Measurements from ENCODE around the gene TSPAN33. TPM values are rescaled to one million over a fixed set of nuclear protein-coding genes. Genes with fewer than 3 reads are reported as not detected.
A peak's percentile ranks its signal among the peaks of the same experiment; 100 is the strongest.

Gene TSPAN33, protein sequence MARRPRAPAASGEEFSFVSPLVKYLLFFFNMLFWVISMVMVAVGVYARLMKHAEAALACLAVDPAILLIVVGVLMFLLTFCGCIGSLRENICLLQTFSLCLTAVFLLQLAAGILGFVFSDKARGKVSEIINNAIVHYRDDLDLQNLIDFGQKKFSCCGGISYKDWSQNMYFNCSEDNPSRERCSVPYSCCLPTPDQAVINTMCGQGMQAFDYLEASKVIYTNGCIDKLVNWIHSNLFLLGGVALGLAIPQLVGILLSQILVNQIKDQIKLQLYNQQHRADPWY
- polyA plus RNA-seq (2013, experiment 1 of 2), result 0.43 TPM
- 0.40 TPM for polyA plus RNA-seq (2013, experiment 2 of 2)

GRCh38 chr7:129144095-129144833 lies at the start of gene TSPAN33:
TSS of gene TSPAN33 (plus strand) at chr7:129144707. CDS start at chr7:129144981, 274 bp downstream.
- H3K9ac ChIP-seq (ENCODE audit: low read length), result no peak within 1 kb of the TSS
- no peak within 1 kb of the TSS for H2AK5ac ChIP-seq (ENCODE audit: low read length, severe bottlenecking)
- peak within 1 kb of the TSS; percentile 85 for H3K4me2 ChIP-seq (ENCODE audit: low read length, poor library complexity, severe bottlenecking)
- H2BK12ac ChIP-seq (ENCODE audit: low read length in 2 of 2), result no peak within 1 kb of the TSS
- H2BK5ac ChIP-seq (ENCODE audit: low read depth, low read length, poor library complexity, severe bottlenecking), result no peak within 1 kb of the TSS
- H3K14ac ChIP-seq (ENCODE audit: low read length in 2 of 2), result no peak within 1 kb of the TSS
- H3K27ac ChIP-seq (ENCODE audit: low read length, poor library complexity, severe bottlenecking), result no peak within 1 kb of the TSS
- H4K91ac ChIP-seq (ENCODE audit: low read length), result no peak within 1 kb of the TSS
- H3K18ac ChIP-seq (ENCODE audit: low read depth in 1 of 2, low read length in 2 of 2), result no peak within 1 kb of the TSS
- 4% methylated on average over 23 of the region's 43 CpGs for WGBS
- no peaks in the 10 kb centered on the region for H3K36me3 ChIP-seq (ENCODE audit: control insufficient read depth in 1 of 2, insufficient read depth in 2 of 2, low read depth in 1 of 2, low read length in 2 of 2)
- peak within 1 kb of the TSS; percentile 66 for H2AFZ ChIP-seq (ENCODE audit: low read depth, low read length)
- peak within 1 kb of the TSS; percentile 60 to 61 for H3K4me3 ChIP-seq (ENCODE audit: insufficient read depth in 1 of 2, low read depth in 1 of 2, low read length in 2 of 2)
- peak; percentile 75 for DNase-seq
- H3K23ac ChIP-seq (ENCODE audit: low read length in 2 of 2), result peak within 1 kb of the TSS in 1 of 2 experiments; percentile 30
- H3K4me1 ChIP-seq (ENCODE audit: control insufficient read depth, insufficient read depth, low read depth, low read length), result peaks cover 14% of the 10 kb centered on the region
- H3K79me1 ChIP-seq (replicated peaks; ENCODE audit: low read length, poor library complexity, severe bottlenecking), result peaks cover 2% of the 10 kb centered on the region
- H2BK15ac ChIP-seq (ENCODE audit: low read depth, poor library complexity, severe bottlenecking), result no peak within 1 kb of the TSS
- H4K8ac ChIP-seq (ENCODE audit: low read length), result no peak within 1 kb of the TSS
- no peak within 1 kb of the TSS for H3K4ac ChIP-seq (ENCODE audit: low read depth in 1 of 2, low read length in 2 of 2)
- H3K9me3 ChIP-seq (ENCODE audit: control insufficient read depth, low read length), result no peaks in the 10 kb centered on the region
- H3K27me3 ChIP-seq (ENCODE audit: control insufficient read depth in 1 of 2, insufficient read depth in 1 of 2, low read length in 2 of 2), result peaks cover 49 to 74% of the 10 kb centered on the region in 2 experiments
- H2BK120ac ChIP-seq (ENCODE audit: low read depth, low read length), result no peak within 1 kb of the TSS

- Histone ChIP-seq H2BK15ac (ENCODE audit: low read depth, poor library complexity, severe bottlenecking) (no peak overlapping the region), H3K9me3 (ENCODE audit: control insufficient read depth, low read length) (no peaks in the 10 kb centered on the region), H2BK5ac (ENCODE audit: low read depth, low read length, poor library complexity, severe bottlenecking) (no peak overlapping the region), H3K4me2 (ENCODE audit: low read length, poor library complexity, severe bottlenecking) (no peak overlapping the region), H3K27ac (ENCODE audit: low read length, poor library complexity, severe bottlenecking) (no peak overlapping the region), H2AK5ac (ENCODE audit: low read length, severe bottlenecking) (no peak overlapping the region), H3K79me1 (replicated peaks; ENCODE audit: low read length, poor library complexity, severe bottlenecking) (no peaks in the 10 kb centered on the region), H4K8ac (ENCODE audit: low read length) (no peak overlapping the region), H3K4ac (ENCODE audit: low read depth in 1 of 2, low read length in 2 of 2) (no peak overlapping the region), H2BK120ac (ENCODE audit: low read depth, low read length) (no peak overlapping the region), H3K9ac (ENCODE audit: low read length) (no peak overlapping the region), H2BK12ac (ENCODE audit: low read length in 2 of 2) (no peak overlapping the region), H3K36me3 (ENCODE audit: control insufficient read depth in 1 of 2, insufficient read depth in 2 of 2, low read depth in 1 of 2, low read length in 2 of 2) (no peaks in the 10 kb centered on the region), H3K4me1 (ENCODE audit: control insufficient read depth, insufficient read depth, low read depth, low read length) (peaks cover 2% of the 10 kb centered on the region), H3K23ac (ENCODE audit: low read length in 2 of 2) (no peak overlapping the region), H4K91ac (ENCODE audit: low read length) (no peak overlapping the region), H3K27me3 (ENCODE audit: control insufficient read depth in 1 of 2, insufficient read depth in 1 of 2, low read length in 2 of 2) (peaks cover 0 to 35% of the 10 kb centered on the region in 2 experiments), H3K14ac (ENCODE audit: low read length in 2 of 2) (no peak overlapping the region), H3K18ac (ENCODE audit: low read depth in 1 of 2, low read length in 2 of 2) (no peak overlapping the region), H2AFZ (ENCODE audit: low read depth, low read length) (no peak overlapping the region), H3K4me3 (ENCODE audit: insufficient read depth in 1 of 2, low read depth in 1 of 2, low read length in 2 of 2) (no peak overlapping the region)
- WGBS, result 92% methylated on average over 6 of the region's 6 CpGs
- DNase-seq, result no peak
Measured at GRCh38 chr7:129095258-129095657, 49.2 kb upstream of the TSPAN33 start.

DNA sequence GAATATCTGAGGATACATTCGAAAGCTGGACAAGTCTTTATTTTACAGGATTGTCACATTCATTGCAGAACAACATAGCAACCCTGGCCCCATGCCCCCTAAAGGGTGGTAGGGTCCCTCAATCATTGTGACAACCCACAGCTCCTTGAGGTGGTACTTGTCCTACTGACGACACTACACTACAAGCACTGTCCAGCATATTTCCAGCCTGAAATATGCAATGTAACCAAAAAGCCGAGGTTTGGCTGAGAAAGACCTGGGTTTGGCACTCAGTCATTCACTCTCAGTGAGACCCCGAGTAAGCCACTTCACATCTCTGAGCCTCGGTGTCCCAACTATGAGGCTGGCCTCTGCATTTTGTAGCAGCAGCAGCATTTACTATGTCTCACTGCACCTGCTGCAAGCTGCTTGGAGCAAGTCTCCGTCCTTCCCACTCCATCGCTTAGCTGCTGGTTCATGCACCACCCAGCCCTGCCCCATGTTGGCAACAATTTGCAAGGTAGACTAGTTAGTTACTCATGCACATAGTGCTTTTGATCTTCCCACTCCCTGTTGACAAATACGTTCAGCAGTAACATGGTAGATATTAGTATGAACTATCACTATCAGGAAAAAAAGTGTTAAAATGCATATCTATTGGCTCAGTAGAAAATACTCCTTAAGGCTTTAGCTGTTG lies 46.0 kb upstream of the TSPAN33 start:
- no peak overlapping the region for H2BK12ac ChIP-seq (ENCODE audit: low read length in 2 of 2)
- H3K14ac ChIP-seq (ENCODE audit: low read length in 2 of 2), result no peak overlapping the region
- no peak overlapping the region for H2AFZ ChIP-seq (ENCODE audit: low read depth, low read length)
- H3K36me3 ChIP-seq (ENCODE audit: control insufficient read depth in 1 of 2, insufficient read depth in 2 of 2, low read depth in 1 of 2, low read length in 2 of 2), result no peaks in the 10 kb centered on the region
- H3K18ac ChIP-seq (ENCODE audit: low read depth in 1 of 2, low read length in 2 of 2), result no peak overlapping the region
- no peaks in the 10 kb centered on the region for H3K9me3 ChIP-seq (ENCODE audit: control insufficient read depth, low read length)
- no peak for DNase-seq
- no peak overlapping the region for H3K9ac ChIP-seq (ENCODE audit: low read length)
- no peak overlapping the region for H2AK5ac ChIP-seq (ENCODE audit: low read length, severe bottlenecking)
- no peak overlapping the region for H4K91ac ChIP-seq (ENCODE audit: low read length)
- no peak overlapping the region for H3K4me2 ChIP-seq (ENCODE audit: low read length, poor library complexity, severe bottlenecking)
- 77% methylated on average over 7 of the region's 8 CpGs for WGBS
- peaks cover 0 to 31% of the 10 kb centered on the region in 2 experiments for H3K27me3 ChIP-seq (ENCODE audit: control insufficient read depth in 1 of 2, insufficient read depth in 1 of 2, low read length in 2 of 2)
- no peaks in the 10 kb centered on the region for H3K79me1 ChIP-seq (replicated peaks; ENCODE audit: low read length, poor library complexity, severe bottlenecking)
- no peak overlapping the region for H3K23ac ChIP-seq (ENCODE audit: low read length in 2 of 2)
- H2BK15ac ChIP-seq (ENCODE audit: low read depth, poor library complexity, severe bottlenecking), result no peak overlapping the region
- H3K4me1 ChIP-seq (ENCODE audit: control insufficient read depth, insufficient read depth, low read depth, low read length), result peaks cover 10% of the 10 kb centered on the region
- H3K4me3 ChIP-seq (ENCODE audit: insufficient read depth in 1 of 2, low read depth in 1 of 2, low read length in 2 of 2), result no peak overlapping the region
- no peak overlapping the region for H3K27ac ChIP-seq (ENCODE audit: low read length, poor library complexity, severe bottlenecking)
- H3K4ac ChIP-seq (ENCODE audit: low read depth in 1 of 2, low read length in 2 of 2), result no peak overlapping the region
- H2BK120ac ChIP-seq (ENCODE audit: low read depth, low read length), result no peak overlapping the region
- no peak overlapping the region for H4K8ac ChIP-seq (ENCODE audit: low read length)
- no peak overlapping the region for H2BK5ac ChIP-seq (ENCODE audit: low read depth, low read length, poor library complexity, severe bottlenecking)

DNA sequence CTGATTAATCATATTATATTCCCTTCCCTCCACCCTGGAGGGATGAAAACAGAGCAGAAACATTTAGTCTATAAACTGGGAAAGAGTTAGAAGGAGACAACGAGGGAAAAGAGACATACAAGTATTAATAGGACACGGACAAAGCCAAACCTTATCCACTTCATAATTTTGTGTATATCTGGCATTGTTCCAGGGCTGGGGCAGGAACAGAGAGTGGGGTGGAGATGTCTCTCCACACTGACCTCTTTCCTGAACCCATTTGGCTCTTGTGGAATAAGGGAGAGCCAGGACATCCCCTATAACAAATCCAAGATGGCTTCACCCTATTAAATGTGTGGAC lies 43.7 kb upstream of the TSPAN33 start:
- no peak overlapping the region for H4K91ac ChIP-seq (ENCODE audit: low read length)
- no peaks in the 10 kb centered on the region for H3K79me1 ChIP-seq (replicated peaks; ENCODE audit: low read length, poor library complexity, severe bottlenecking)
- H2AFZ ChIP-seq (ENCODE audit: low read depth, low read length), result no peak overlapping the region
- no peak overlapping the region for H3K4me3 ChIP-seq (ENCODE audit: insufficient read depth in 1 of 2, low read depth in 1 of 2, low read length in 2 of 2)
- H3K14ac ChIP-seq (ENCODE audit: low read length in 2 of 2), result no peak overlapping the region
- H4K8ac ChIP-seq (ENCODE audit: low read length), result no peak overlapping the region
- no peak overlapping the region for H2AK5ac ChIP-seq (ENCODE audit: low read length, severe bottlenecking)
- no peak overlapping the region for H3K23ac ChIP-seq (ENCODE audit: low read length in 2 of 2)
- DNase-seq, result no peak
- H3K36me3 ChIP-seq (ENCODE audit: control insufficient read depth in 1 of 2, insufficient read depth in 2 of 2, low read depth in 1 of 2, low read length in 2 of 2), result no peaks in the 10 kb centered on the region
- no peak overlapping the region for H2BK15ac ChIP-seq (ENCODE audit: low read depth, poor library complexity, severe bottlenecking)
- H2BK12ac ChIP-seq (ENCODE audit: low read length in 2 of 2), result no peak overlapping the region
- no peak overlapping the region for H3K9ac ChIP-seq (ENCODE audit: low read length)
- no CpG with 5 or more reads among the region's 2 CpGs for WGBS
- peak overlapping the region; percentile 98 for H3K27ac ChIP-seq (ENCODE audit: low read length, poor library complexity, severe bottlenecking)
- H3K4me2 ChIP-seq (ENCODE audit: low read length, poor library complexity, severe bottlenecking), result peak overlapping the region; percentile 30
- H2BK5ac ChIP-seq (ENCODE audit: low read depth, low read length, poor library complexity, severe bottlenecking), result peak overlapping the region; percentile 87
- H3K18ac ChIP-seq (ENCODE audit: low read depth in 1 of 2, low read length in 2 of 2), result no peak overlapping the region
- H3K9me3 ChIP-seq (ENCODE audit: control insufficient read depth, low read length), result no peaks in the 10 kb centered on the region
- no peak overlapping the region for H2BK120ac ChIP-seq (ENCODE audit: low read depth, low read length)
- no peak overlapping the region for H3K4ac ChIP-seq (ENCODE audit: low read depth in 1 of 2, low read length in 2 of 2)
- peaks cover 0 to 20% of the 10 kb centered on the region in 2 experiments for H3K27me3 ChIP-seq (ENCODE audit: control insufficient read depth in 1 of 2, insufficient read depth in 1 of 2, low read length in 2 of 2)
- H3K4me1 ChIP-seq (ENCODE audit: control insufficient read depth, insufficient read depth, low read depth, low read length), result peaks cover 14% of the 10 kb centered on the region

All from mesenchymal stem cell (in vitro differentiated cells and primary cell).